Motor neuron (in vitro differentiated cells): Measurements from ENCODE around the gene SLC25A4. TPM values are rescaled to one million over a fixed set of nuclear protein-coding genes. Genes with fewer than 3 reads are reported as not detected.
"Not testable (repeated sequence)": the region's sequence is repeated elsewhere in the genome, so short reads cannot be mapped to it uniquely, and the experiment has no call there.

Experiments
- ATAC-seq, 8 experiments: fragments of 200-7000 bp; cut with Tn5 transposase; replicated peaks in 6 of 8; 2 replicates each; pipeline ENCODE4 v1.8.0; 2021; ENCODE audit warnings: mild to moderate bottlenecking in 8 of 8, moderate library complexity in 8 of 8
- H3K27ac ChIP-seq, 2 donors: fragments of 250-450 bp; sonication (Bioruptor Pico); 2 replicates each; pipeline ENCODE4 v1.9.0; 2021; ENCODE audit warnings: antibody characterized with exemption in 2 of 2, mild to moderate bottlenecking in 2 of 2, moderate library complexity in 1 of 2
- H3K4me1 ChIP-seq, 2 donors: fragments of 250-450 bp; sonication (Bioruptor Pico); replicated peaks in 1 of 2; 2 replicates each; pipeline ENCODE4 v1.6.1; 2021; ENCODE audit warnings: antibody characterized with exemption in 2 of 2, mild to moderate bottlenecking in 2 of 2, moderate library complexity in 1 of 2
- H3K4me3 ChIP-seq, 5 donors: fragments of 250-450 bp; sonication (Bioruptor Pico); 2 replicates each; pipeline ENCODE4 v1.9.0; 2021; ENCODE audit warnings: antibody characterized with exemption in 5 of 5, mild to moderate bottlenecking in 5 of 5, moderate library complexity in 4 of 5
- WGBS, 10 experiments: fragments of 450-650 bp; shearing (Covaris generic); methylation state at CpG; one replicate each; pipeline ENCODE4 v1.0.0; 2022; 5-methylcytosine and 5-hydroxymethylcytosine counted together
- in situ Hi-C, 9 experiments: fragments of 400-800 bp; cut with MboI; loops; one replicate each; pipeline ENCODE4 v1.15.0; 2021; ENCODE audit warnings: low sequenced_read_pairs in 9 of 9, low pct_unique_long_range_greater_than_20kb in 2 of 9; ENCODE audit not compliant: unreplicated experiment in 9 of 9
- total RNA-seq, 8 experiments: library from RNA; unstranded; fragments of 300-600 nt; gene quantifications; 2 replicates each; pipeline versions ENCODE4 v1.2.3 to v1.2.4, GENCODE V29; 2022

The SLC25A4 gene
- total RNA-seq, 8 experiments from 2014 or later, result 8.9 to 38.3 (median 27.3) TPM

GRCh38 chr4:185192059-185192458, 49.0 kb downstream of the SLC25A4 start:
- no peak for ATAC-seq
- 80 to 100% (median 93%) methylated on average over 1 of the region's 1 CpG; no CpG with 5 or more reads in 6 of the 10 experiments for WGBS, 10 experiments
- H3K4me1 ChIP-seq, result peaks cover under 1 to 3% of the 10 kb centered on the region in 2 donors
- H3K4me3 ChIP-seq, result no peak overlapping the region
- no peak overlapping the region for H3K27ac ChIP-seq
- in situ Hi-C loops, result no loop called here

DNA sequence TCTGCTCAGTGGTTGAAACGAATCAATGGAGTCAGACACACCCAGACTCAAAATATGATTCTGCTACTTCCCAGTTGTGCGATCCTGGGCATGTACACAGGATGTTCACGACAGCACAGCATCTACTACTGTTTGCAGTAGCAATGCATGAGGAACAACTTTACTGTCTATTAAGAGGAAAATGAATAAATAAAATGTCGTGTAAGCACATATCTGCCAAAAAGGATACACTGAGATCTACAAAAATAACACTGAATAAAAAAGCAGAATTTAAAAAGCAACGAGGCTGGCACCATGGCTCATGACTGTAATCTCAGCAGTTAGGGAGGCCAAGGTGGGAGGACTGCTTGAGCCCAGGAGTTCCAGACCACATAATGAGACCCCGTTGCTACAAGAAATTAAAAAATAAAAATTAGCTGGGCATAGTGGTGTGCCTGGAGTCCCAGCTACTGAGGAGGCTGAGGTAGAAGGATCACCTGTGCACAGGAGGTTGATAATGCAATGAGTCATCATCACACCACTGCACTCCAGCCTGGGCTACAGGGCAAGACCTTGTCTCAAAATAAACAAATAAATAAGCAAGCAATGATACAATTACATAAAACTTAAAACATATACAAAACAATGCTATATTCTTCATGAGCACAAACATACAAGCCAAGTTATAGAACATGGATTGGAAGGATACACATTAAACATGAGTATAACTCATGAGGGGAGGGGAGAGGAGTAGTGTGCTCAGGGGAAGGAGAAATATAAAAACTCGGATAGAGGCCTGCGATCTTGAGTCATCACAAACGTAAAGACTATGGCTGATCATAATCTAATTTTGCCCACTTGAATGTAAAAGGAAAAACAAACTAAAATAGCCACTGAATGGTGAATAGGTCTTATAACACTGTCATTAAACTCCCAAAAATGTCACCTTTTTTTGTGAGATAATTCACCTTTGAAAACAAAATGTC, 52.1 kb downstream of the SLC25A4 start:
- 76 to 100% (median 93%) methylated on average over 2 to 7 of the region's 9 CpGs; no CpG with 5 or more reads in 1 of the 10 experiments for WGBS, 10 experiments
- H3K27ac ChIP-seq, result no peak overlapping the region
- in situ Hi-C loops, result no loop called here
- ATAC-seq, result no peak
- H3K4me1 ChIP-seq, result no peaks in the 10 kb centered on the region
- H3K4me3 ChIP-seq, result no peak overlapping the region

DNA sequence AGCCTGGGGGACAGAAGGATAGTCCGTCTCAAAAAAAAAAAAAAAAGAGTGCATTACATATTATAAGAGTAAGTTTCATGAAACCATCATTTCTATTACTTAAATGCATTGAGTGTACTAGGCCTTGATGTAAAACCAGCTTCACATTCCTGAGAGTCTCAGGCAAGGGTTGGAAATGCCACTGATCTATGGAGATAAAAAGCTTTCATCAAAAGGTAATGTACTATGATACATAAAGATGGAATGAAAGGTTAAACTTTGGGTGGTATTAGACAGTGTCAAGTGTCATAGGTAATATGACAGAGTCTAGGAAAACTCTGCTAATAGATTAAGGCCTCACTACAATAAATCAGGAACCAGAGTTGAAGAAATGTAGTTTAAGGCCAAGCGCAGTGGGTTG, 53.4 kb downstream of the SLC25A4 start:
- in situ Hi-C loops, result no loop called here
- no peaks in the 10 kb centered on the region for H3K4me1 ChIP-seq
- 83 to 100% (median 100%) methylated on average over 1 to 2 of the region's 2 CpGs; no CpG with 5 or more reads in 2 of the 10 experiments for WGBS, 10 experiments

DNA sequence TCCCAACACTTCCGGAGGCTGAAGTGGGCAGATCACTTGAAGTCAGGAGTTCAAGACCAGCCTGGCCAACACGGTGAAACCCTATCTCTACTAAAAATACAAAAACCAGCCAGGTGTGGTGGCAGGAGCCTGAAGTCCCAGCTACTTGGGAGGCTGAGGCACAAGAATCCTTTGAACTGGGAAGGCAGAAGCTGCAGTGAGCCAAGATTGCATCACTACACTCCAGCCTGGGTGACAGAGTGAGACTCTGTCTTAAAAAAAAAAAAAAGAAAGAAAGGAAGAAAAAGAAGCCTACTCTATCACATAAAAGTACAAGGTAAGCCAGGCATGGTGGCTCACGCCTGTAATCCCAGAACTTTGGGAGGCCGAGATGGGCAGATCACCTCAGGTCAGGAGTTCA, 55.1 kb downstream of the SLC25A4 start:
- ATAC-seq, in situ Hi-C loops, H3K4me3 ChIP-seq, H3K27ac ChIP-seq: not testable (repeated sequence)
- WGBS, 10 experiments, result 82 to 100% (median 100%) methylated on average over 2 to 3 of the region's 4 CpGs; no CpG with 5 or more reads in 3 of the 10 experiments
- H3K4me1 ChIP-seq, result peaks cover 10 to 14% of the 10 kb centered on the region in 2 donors

More for the DNA sequence above, 53.4 kb downstream of the SLC25A4 start:
- Histone ChIP-seq H3K27ac (no peak overlapping the region), H3K4me3 (no peak overlapping the region)
- no peak for ATAC-seq

Other genes starting within 250 kb of the SLC25A4 start
- gene HELT, start 124.8 kb upstream of the SLC25A4 start, total RNA-seq, result not detected
- 10 to 100 TPM; 19.1 to 58.6 (median 32.9) TPM for gene CFAP97, start 60.7 kb downstream of the SLC25A4 start, total RNA-seq
- 10 to 100 TPM; 13.1 to 55.4 (median 20.2) TPM for gene SNX25, start 66.3 kb downstream of the SLC25A4 start, total RNA-seq